Measurements from ENCODE around the gene PTGR3.

The PTGR3 gene

GRCh38 chr18:75234901-75235300 lies 26.0 kb upstream of the PTGR3 start:
- DNase-seq = no peak

- no peak for DNase-seq
These were observed 22.1 kb upstream of the PTGR3 start for GRCh38 chr18:75231053-75231406.

- DNase-seq = no peak
These were observed 21.5 kb upstream of the PTGR3 start for GRCh38 chr18:75230163-75231052.

GRCh38 chr18:75229437-75229836 lies 20.5 kb upstream of the PTGR3 start:
- no peak for DNase-seq

- DNase-seq = no peak
These were observed 20.0 kb upstream of the PTGR3 start for GRCh38 chr18:75228967-75229366.

GRCh38 chr18:75227535-75228296 lies 18.8 kb upstream of the PTGR3 start:
- no peak for DNase-seq

- DNase-seq = no peak
These were observed 18.0 kb upstream of the PTGR3 start for GRCh38 chr18:75226956-75227316.

GRCh38 chr18:75226286-75226955 lies 17.5 kb upstream of the PTGR3 start:
- DNase-seq = no peak

GRCh38 chr18:75223687-75224347 lies 14.9 kb upstream of the PTGR3 start:
- no peak for DNase-seq

GRCh38 chr18:75222407-75222806 lies 13.5 kb upstream of the PTGR3 start:
- DNase-seq = no peak

GRCh38 chr18:75221897-75222296 lies 13.0 kb upstream of the PTGR3 start:
- DNase-seq = no peak

GRCh38 chr18:75221397-75221796 lies 12.5 kb upstream of the PTGR3 start:
- no peak for DNase-seq

GRCh38 chr18:75220551-75221355 lies 11.8 kb upstream of the PTGR3 start:
- no peak for DNase-seq

- no peak for DNase-seq
These were observed 10.9 kb upstream of the PTGR3 start for GRCh38 chr18:75219745-75220375.

GRCh38 chr18:75218065-75218923 lies 9.4 kb upstream of the PTGR3 start:
- no peak for DNase-seq

GRCh38 chr18:75216911-75217689 lies 8.2 kb upstream of the PTGR3 start:
- DNase-seq = no peak

- no peak for DNase-seq
These were observed 7.4 kb upstream of the PTGR3 start for GRCh38 chr18:75216212-75216910.

GRCh38 chr18:75215663-75216062 lies 6.7 kb upstream of the PTGR3 start:
- no peak for DNase-seq

GRCh38 chr18:75214766-75215510 lies 6.0 kb upstream of the PTGR3 start:
- DNase-seq = no peak

Data from amniotic stem cell (primary cell).